ENCODE measurements around the gene EMD.
"Not testable (repeated sequence)": the region's sequence is repeated elsewhere in the genome, so short reads cannot be mapped to it uniquely, and the experiment has no call there.

The EMD gene

DNA sequence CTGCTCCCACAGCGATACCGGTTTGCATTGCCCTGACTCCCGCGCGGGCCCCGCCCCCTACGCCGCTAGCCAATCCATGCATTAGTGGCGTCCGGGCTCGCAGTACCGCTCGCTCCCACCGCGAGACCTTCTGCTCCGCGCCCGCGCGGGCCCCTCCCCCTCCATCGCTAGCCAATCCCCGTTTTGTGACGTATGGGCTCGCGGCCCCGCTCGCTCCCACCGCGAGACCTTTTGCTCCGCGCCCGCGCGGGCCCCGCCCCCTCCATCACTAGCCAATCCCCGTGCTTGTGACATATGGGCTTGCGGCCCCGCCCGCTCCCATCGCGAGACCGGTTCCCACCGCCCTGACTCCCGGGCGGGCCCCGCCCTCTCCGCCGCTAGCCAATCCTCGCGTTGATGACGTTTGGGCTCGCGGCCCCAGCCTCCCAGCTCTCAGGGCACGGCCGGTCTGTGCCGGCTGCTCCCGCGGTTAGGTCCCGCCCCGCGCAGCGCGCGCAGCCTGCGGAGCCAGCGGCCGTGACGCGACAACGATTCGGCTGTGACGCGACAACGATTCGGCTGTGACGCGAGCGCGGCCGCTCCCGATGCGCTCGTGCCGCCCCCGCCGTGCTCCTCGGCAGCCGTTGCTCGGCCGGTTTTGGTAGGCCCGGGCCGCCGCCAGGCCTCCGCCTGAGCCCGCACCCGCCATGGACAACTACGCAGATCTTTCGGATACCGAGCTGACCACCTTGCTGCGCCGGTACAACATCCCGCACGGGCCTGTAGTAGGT lies at the start of gene EMD:
TSS of gene EMD (plus strand) at position 497 of the 770 bp plus-strand sequence. CDS start at position 687, 190 bp downstream.
- DNase-seq (ENCODE audit: insufficient read length, low spot score) (peak; percentile 60), FAIRE-seq (peak; percentile 97)

DNA sequence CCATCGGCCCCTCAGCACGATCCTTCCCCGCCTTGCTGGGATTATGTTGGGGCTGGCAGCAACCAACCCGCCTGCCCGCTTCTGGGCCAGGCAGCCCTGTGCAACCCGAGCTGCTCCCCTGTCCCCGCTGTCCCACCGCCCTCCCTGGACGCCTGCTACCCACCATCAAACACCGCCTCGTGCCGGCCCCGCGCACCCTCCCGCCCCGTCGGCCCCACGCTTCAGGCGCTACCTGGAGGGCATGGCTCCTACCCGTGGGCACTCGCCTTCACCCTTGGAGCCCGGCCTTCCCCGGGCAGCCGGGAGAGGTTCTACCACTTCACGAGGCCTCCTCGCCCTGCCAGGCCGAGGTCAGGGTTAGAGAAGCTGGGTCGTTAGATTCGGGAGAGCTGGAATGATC lies 46.5 kb upstream of the EMD start:
- no peak for DNase-seq (ENCODE audit: insufficient read length, low spot score)
- no peak for FAIRE-seq

DNA sequence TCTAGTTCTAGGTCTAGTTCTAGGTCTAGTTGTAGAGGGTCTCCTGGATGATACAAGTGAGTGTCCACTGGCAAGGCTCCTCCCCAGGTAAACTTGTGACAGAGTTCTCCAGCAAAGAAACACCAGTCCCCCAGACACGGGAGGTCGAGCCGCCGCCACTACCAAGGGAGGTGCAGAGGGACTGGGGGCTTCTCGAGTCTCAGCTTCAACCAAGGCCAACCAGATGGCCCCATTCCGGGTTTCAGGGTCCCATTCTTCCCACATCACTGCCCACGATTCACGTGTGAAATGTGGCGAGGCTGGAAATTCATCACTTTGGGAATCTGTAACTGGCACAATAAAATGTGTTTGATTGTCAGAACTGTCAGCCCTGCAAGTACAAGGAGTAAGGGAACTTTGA lies 46.0 kb upstream of the EMD start:
- FAIRE-seq (no peak), DNase-seq (ENCODE audit: insufficient read length, low spot score) (no peak)

DNA sequence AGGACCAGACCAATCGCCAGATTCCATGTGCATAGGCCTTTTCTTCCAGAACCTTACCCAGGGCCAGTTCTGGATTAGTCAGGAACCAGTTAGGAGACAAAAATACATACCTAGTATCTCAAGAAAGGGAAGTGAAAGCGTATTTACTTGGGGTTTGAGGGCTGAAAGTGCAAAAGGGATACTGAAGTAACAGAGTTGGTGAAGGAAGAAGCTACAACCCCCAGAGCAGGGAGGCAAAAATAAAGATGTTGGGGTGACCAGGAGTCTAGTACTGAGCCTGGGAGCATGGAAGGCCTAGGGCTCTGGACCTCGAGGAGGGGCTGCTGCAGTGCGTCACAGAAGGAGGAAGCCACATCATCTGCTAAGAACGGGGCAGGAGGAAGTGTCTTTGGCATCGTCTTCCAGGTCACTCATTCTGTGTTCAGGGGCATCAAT lies 45.2 kb upstream of the EMD start:
- DNase-seq (ENCODE audit: insufficient read length, low spot score) = no peak
- FAIRE-seq = no peak

DNA sequence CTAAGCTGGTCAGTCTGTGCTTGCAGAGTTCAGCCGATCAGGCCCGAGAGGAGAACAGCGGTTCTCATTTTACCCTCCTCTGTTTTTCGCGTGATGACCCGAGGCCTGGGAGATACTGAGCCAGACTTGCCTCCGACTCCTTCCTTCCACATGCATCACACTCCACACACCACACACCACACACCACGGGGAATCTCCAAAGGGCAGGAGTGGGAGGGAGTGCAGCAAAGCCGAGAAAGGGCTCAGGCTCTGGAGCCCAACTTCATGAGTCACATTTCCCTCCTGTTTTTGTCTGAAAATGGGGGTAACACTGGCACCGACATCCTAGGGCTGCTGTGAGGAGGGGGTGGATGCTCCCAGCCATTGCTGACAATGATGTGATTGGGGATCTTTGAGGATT lies 44.6 kb upstream of the EMD start:
- no peak for DNase-seq (ENCODE audit: insufficient read length, low spot score)
- FAIRE-seq = no peak

DNA sequence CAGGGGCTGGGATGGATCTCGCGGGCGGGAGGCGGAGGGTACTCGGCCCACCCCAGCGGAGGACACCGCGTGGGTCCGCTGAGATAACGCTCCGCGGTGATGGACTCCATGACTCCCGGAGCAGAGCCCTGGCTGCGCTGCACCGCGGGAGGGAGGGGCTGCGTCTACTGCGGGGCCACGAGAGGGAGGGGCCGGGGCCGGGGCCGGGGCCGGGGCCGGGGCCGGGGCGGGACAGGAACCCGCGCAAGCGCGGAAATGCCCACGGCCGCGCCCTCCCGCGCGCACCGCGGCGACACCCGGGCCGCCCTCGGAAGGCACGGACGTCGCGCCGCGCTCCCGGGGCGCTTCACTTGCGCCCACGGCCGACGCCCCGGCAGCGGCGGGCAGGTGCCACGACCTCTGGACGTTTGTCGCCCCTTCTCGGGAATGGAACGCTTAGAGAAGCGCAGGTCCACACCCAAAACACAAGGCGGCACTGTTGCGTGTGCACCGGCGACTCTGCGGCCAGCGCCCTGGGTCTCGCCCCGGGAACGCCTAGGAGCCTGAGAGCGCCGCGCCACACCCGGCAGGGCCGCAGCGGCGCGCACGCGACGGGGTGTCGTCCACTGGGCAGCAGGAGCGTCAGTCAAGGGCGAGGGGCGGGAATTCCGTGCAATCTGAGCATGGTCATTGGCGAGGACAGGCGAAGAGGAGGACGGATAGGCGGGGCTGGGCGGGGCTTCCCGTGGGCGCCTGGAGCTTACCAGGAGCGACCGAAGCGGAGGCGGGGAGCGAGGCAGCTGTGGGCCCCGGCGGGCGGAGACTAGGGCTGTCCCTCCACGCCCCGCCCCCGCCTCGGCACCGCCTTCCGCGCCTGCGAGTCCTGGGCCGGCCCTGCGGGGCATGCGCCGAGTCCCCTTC lies 37.4 kb upstream of the EMD start:
- FAIRE-seq = peak; percentile 98
- not testable (repeated sequence) for DNase-seq (ENCODE audit: insufficient read length, low spot score)

DNA sequence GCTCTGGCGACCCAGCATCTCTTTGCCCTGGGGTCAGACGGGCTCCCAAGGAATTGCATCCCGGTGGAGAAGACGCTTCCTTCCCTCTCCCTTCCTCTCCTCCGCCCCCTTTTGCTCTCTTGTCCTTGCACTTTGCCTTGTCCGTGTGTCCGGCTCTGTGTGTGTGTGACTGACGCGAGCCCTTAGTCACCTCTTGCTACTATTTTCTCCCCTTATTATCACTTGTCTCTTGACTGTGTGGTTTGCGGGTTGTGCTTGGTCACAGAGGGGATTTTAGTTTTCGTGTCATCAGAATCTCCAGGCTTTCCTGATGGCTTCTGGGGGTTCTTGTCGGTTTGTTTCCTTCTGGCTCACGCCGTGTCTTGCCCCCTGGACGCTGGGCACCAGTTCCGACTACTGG lies 36.0 kb upstream of the EMD start:
- DNase-seq (ENCODE audit: insufficient read length, low spot score); FAIRE-seq: not testable (repeated sequence)

DNA sequence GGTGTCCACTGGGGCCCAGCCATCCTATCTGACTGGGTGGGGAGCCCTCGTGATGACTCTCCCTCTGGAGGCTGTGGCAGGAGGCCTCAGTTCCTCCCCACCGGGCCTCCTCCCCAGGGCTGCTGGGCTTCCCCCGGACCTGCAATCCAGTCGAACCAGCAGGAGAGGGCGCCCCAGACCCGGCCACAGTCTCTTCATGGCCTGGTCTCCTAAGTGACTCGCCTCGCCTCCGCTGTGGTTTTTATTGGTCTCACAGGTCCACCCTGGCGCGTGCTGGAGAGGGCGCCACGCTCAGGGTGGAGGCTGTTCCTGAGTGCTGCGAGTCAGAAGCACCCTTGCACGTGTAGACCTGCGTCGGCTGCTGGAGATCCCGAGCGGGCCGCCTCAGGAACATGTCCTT lies 35.5 kb upstream of the EMD start:
- FAIRE-seq = peak; percentile 44
- not testable (repeated sequence) for DNase-seq (ENCODE audit: insufficient read length, low spot score)

DNA sequence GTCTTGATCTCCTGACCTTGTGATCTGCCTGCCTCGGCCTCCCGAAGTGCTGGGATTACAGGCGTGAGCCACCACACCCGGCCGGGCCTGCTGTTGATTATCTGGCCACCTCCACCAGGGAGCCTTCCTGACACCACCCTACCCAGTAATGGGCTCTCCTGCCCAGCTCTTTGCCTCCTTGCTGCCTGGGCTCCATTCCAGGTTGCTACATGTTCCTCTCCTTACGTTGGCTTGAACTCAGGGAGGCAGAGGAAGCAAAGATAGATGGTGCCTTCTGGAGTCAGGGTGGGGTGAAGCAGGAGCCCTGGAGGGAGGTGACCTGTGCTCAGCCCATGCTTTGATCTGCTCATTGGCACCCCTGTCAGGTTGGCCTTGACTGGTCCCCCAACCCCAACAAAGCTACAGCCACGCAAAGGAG lies 31.0 kb upstream of the EMD start:
- DNase-seq (ENCODE audit: insufficient read length, low spot score) = no peak
- FAIRE-seq = no peak

DNA sequence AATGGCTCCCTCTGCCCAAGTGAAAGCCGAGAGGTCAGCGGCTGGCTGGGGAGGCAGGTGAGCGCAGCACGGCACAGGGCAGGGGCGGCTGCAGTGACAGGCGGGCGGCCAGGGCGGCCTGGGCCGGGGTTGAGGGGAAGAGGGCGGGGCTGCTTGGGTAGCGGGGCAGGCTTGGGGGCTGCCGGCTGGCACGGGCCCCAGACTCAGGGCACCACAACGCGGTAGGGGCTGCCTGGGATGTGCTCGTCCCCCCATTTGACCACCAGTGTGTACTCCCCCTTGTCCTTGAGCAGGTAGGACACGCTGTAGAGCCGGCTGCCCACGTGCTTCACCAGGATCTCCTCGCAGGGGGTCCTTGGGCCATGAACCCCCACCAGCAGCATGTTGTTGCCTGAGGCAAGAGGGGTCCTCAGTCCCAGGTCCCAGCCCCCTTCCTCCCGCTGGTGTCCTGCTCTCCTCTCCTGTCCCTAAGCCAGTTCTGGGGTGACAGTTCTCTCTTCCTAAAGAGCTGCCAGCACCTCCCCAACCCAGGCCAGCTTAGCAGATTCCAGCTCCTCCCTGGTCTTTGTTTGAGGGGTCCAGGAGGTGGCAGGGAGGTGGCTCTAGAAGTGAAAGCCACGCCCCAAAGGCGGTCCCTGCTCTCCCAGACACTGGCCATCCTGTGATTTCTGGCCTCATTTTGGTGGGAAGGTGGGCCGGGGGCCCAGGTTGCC lies 30.3 kb upstream of the EMD start:
- FAIRE-seq (no peak), DNase-seq (ENCODE audit: insufficient read length, low spot score) (no peak)

DNA sequence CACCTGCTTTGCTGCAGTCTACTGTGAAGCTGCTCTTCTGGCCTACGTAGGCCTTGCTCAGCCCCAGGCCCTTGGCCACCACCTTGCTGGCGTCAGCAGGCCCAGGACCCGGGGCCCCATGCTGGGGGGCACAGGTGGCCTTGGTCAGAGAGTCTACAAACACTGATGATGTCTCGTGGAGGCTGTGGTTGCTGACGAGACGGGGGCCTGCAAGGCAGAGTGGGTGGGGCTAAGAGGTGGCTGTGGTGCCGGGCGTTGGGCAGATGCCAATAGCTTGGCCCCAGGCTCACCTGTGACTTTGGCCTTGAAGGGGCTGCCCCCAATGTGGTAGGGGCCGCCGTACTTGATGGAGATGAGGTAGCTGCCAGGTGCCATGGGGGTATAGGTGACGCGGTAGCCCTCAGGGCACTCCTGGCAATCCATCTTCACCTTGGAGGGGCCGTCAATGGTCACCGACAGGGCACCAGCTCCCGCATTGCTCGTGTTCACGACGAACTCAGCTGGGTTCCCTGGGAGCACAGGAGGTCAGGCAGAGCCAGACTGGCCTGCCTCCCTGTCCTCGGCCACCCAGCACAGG lies 29.6 kb upstream of the EMD start:
- FAIRE-seq = no peak
- no peak for DNase-seq (ENCODE audit: insufficient read length, low spot score)

DNA sequence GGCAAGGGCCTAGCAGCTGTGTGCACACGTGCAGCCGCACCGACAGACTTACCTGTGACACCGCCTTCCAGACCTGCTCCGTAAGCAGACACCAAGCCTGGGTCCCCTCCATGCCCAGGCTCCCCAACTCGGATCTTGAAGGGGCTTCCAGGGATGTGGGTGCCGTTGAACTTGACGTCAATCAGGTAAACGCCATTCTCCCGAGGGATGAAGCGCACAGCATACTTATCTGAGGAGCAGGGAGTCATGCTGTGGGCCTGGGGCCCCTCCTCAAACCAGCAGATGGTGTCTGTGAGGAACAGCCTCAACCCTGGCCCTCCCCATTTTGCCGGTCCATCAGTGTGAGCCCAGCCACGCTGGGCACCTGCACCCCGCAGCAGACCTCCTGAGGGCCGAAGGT lies 29.1 kb upstream of the EMD start:
- FAIRE-seq = no peak
- no peak for DNase-seq (ENCODE audit: insufficient read length, low spot score)

DNA sequence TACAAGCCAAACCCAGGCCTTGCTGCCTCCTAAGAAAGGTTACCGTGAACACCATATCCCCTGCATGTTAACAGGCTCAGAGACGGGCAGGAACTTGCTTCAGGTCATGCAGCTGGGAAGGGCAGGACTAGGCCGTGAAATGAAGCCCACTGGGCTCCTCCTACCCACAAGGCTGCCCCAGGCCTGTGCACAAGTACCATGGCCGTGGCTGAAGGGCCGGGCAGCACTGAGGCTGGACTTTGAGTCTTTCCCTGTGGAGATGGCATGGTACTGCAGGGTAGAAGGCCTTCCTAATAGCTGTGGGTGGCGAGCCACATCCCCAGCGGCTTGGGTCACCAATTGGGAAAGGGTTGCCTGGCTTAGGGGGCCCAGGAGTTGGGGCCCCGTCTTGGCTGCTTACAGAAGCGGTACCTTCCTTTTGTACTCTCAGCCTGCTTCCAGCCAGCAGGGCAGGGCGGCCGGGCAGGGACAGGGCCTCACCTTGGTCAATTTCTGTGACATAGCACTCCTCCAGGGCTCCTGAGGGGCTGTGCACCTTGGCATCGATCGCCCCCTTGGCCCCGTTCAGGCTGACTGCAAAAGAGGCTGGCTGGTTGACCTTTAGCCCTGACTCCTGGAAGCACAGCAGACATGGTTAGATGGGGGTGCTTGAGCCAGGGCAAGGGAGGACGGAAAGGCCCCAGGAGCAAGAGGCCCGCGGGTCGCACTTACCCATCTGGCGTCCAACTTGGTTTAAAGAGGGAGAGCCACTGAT lies 28.5 kb upstream of the EMD start:
- no peak for DNase-seq (ENCODE audit: insufficient read length, low spot score)
- no peak for FAIRE-seq

DNA sequence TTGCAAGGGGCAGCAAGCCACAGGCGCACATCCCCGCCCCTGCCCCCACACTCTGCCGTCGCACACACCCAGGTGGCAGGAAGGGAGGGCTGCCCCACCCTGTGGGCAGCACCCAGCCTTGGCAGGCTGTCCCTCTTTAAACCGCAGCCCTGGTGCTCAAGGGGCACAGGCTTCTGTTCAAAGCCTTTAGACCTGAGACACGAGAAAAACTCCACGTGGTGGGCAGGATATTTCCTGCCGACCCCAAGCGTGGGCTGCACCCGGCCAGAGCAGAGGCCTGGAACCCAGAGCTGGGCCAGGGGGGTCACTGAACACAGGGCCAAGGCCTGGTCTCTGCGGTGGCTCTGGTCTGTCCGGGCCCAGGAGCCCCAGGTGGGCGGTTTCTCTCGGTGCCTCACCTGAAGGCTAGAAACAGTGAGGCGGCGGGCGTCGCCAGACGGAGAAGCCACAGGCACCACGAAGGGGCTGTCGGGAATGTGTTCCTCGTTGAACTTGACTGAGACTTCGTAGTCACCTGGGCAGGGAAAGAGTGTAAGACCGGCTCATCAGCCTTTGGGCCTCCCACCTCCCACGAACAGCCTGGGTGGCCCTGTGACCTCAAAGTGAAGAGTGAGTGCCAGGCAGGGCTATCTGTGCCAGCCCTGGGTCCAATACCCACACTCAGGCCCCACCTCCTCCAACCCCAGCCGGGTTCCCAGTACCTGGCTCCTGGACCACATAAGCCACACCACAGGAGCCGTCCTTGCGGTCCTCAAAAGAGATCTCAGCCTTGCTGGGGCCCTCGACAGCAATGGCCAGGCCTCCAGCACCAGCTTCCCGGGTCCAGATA lies 27.7 kb upstream of the EMD start:
- no peak for DNase-seq (ENCODE audit: insufficient read length, low spot score)
- no peak for FAIRE-seq

DNA sequence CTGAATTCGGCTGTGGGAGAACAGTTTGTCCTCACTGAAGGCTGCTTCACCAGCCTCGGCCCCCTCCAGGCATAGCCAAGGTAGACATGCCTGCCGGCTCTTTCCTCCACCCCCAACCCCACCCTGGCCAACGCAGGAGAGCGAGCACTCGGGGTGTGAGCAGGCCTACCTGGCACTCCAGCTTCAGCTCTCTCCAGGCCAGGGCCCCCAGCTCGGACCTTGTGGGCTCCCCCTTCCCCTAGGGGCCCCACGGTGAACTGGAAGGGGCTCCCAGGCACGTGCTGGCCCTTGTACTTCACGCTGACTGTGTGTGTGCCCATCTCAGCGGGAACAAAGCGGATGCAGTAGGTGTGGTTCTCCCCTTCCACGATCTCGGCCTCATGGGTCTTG lies 27.1 kb upstream of the EMD start:
- no peak for FAIRE-seq

DNA sequence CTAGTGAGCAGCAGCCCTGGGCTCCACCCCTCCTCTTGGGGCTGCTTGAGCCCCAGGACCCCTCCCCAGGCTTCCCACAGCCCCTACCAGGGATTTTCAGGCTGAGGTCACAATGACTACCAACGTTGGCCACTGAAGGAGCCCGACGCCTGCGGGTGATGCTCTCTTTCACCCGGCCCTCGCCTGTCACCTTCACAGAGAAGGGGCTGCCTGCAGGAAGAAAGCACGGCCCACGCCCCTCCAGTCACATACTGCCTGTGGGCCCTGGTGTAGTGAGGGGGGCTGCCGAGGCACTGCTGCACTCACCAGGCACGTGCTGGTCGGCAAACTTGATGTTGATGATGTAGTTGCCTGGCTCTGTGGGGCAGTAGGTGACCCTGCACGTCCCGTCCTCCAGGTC lies 26.6 kb upstream of the EMD start:
- DNase-seq (ENCODE audit: insufficient read length, low spot score) (no peak), FAIRE-seq (no peak)

More for the DNA sequence above, 27.1 kb upstream of the EMD start:
- DNase-seq (ENCODE audit: insufficient read length, low spot score) = no peak

DNA sequence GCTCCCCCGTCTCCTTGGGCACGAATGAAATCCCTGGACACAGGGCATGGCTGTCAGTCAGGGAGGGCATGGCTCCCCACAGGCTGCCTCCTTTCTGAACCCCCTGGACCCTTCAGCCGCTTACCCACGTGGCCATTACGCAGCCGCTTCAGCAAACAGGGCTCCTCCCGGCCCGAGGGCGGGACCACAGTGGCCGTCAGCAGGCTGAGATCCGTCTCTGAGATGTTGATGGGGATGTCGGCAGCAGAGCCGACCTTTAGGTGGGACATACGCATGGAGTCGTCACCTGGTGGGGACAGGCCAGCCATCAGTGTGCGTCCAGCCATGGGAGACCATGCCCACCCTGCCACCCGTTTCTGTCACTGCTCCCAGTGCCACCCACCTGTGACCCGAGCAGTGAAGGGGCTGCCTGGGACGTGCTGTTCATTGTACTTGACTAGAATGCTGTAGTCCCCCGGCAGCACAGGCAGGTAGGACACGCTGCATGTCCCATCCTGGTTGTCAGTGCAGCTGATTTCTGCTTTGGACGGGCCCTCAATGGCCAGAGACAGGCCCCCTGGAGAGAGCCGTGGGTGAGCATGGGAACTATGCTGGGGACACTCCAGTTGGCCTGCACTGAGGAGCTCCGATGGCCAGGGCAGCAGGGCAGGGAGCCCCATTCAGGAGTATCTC lies 25.8 kb upstream of the EMD start:
- no peak for FAIRE-seq
- no peak for DNase-seq (ENCODE audit: insufficient read length, low spot score)

DNA sequence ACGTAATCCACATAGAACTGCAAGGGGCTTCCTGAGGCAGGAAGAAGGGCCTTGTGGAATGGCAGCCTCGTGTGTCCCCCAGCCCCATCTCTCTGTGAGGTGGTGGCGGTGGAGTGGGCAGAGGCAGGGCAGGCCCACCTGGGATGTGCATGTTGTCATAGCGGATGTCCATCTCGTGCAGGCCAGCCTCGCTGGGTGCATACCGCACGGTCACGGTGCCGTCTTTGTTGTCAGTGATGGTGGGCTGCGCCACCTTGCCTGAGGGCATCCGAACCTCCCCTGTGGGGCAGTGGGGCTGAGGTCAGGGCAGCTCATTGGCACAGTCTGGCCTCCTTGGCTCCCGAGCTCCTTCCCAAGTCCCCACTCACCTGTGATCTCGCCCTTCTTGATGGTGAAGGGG lies 25.1 kb upstream of the EMD start:
- FAIRE-seq (no peak), DNase-seq (ENCODE audit: insufficient read length, low spot score) (no peak)

DNA sequence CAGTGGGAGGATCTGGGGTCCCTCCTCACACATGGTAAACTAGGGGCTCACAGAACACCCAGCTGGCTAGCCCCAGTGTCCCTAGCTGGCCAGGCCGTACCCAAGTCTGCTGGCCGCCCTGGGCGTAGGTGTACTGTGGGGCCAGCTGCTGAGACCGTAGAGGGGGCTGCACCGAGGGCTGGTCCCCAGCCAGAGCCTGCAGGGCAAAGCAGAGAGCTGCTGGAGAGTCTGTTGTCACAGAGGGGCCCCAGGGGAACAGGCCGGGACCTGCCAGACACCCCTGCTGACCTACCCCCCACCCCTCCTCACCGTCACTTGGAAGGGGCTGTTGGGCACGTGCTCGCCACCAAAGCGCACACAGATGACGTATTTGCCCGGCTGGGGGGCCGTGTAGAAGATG lies 24.6 kb upstream of the EMD start:
- DNase-seq (ENCODE audit: insufficient read length, low spot score) (no peak), FAIRE-seq (no peak)

Measured in HTR-8/SVneo (cell line).